NOMO-1 (cell line): Measurements from ENCODE around the gene SPAG16.

Experiments
- DNase-seq, 2 experiments: peaks; one replicate each; lab custom pipeline; 2025; ENCODE audit not compliant: unreplicated experiment in 2 of 2; lab: John Stamatoyannopoulos, UW

Gene SPAG16

DNA sequence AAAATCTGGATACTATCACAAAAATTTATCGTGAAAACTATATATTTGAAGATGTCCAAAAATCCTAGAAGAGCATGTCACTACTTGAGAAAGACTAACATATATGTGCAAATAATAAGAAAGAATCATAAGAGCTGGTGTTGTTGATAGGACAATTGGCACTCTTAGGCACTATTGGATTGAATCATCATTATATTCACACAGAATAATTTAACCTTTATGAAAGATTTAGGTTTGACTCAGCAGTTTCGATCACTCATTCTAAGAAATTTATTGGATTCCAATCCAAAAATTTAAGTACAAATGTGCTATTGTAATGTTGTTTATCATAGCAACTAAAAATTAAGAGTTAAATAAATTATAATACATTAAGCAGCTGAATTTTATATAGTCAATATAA lies 503.6 kb downstream of the SPAG16 start:
- DNase-seq = no peak

DNA sequence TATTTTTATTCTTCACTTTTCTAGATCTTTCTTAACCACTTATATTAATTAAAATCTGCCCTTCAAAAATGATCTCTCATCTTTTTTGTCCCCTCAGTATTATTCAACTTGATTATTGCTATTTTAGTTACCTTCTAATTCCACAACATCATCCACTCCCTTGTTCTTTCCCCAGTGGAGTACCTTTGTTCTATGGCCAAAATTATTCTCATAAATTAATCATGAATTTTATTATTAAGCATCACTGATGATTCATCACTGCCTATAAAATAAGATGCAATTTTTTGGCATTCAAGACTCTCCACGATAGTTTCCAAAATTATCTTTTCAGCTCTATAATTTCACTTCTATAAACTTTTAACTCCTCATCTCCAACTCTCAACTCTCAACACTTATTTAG lies 505.7 kb downstream of the SPAG16 start:
- no peak for DNase-seq

DNA sequence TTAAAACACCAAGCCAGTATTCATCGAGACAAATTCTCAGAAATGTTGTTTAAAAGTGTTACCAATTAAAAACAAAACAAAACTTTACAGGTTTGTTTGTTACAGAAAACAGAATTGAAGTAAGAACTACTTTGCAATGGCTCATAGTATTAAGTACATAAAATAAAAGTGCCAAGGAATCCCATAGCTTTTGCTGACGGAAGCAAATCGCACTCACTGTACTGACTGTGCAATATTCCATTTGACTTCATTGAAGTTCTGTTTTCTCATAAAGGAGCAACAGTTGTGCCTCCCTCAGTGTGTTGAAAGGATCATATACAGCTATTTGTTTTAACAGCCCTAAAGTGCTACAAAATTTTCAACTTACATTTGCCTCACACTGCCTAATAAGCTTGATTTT lies 507.8 kb downstream of the SPAG16 start:
- DNase-seq = no peak

DNA sequence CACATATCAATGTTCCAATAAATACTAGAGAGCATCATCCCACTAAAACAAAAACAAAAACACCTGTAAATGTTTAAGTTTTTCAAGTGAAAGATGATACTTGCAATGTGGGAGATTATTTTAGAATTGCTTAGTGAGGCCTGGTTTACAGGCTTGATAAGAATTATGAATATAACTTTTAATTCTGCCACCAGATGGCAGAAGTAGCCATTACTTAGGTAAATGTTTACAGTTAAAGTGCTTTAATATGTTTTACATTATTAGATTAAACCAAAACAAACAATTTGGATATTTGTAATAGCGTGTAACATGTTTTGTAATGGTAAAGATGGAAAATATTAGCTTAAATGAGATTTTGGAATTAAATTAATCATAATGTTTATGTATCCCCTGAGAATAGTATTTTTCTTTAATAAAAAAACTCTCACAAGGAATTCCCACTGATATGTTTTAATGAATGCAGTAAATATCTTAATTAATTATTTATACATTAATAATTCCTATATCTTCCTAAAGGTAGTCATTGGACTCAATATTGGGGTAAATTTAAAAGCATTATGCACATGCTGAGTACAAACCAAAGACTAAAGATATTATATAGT lies 522.0 kb downstream of the SPAG16 start:
- DNase-seq = no peak

DNA sequence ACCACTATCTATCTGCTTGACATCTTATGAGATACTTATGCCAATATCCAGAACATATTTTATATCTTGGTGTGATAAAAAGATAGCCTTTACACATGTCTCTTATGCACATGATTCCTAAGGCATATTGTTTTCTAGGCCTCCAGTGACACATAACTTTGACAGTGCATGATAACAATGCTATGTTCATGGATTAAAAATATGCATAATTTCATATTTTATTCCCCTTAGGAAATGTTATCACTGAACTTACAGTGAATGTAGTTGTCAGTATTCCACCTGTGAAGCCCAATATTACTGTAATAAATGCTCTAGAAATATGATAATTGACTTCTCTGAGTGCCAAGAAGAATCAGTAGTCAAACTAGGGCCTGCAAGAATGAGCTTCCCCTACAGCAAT lies 532.3 kb downstream of the SPAG16 start:
- DNase-seq = no peak

DNA sequence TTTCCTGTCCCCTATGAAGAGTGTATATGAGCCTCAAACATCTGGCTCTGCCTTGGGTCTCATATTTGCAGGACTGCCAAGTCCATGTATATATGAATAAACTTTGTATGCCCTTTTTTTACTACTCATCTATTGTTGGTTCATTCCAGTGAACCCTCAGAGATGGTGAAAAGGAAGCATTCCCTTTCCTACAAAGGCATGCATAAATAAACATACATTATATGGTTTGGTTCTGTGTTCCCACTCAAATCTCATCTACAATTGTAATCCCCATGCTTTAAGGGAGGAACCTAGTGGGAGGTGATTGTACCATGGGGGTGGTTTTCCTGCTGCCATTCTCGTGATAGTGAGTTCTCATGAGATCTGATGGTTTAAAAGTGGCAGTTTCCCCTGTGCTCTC lies 534.2 kb downstream of the SPAG16 start:
- no peak for DNase-seq

DNA sequence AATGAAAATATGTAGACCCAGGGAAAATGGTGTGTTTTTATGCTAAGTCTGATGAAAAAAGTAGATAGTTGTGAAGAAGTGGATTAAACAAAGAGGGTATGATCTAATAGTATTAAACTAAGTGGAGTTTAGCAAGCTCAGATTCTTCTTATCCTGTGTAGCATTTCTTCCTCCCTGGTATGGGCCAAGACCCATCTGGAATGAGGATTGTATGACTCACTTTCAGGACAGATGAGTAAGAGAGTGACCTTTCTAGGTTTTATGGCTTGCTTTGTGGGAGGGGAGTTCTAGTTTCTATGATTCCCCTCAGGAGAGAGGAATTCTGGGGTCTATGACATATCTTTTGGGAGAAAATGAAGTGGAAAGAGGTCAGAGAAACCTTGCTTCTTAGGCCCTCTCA lies 550.1 kb downstream of the SPAG16 start:
- DNase-seq = no peak

DNA sequence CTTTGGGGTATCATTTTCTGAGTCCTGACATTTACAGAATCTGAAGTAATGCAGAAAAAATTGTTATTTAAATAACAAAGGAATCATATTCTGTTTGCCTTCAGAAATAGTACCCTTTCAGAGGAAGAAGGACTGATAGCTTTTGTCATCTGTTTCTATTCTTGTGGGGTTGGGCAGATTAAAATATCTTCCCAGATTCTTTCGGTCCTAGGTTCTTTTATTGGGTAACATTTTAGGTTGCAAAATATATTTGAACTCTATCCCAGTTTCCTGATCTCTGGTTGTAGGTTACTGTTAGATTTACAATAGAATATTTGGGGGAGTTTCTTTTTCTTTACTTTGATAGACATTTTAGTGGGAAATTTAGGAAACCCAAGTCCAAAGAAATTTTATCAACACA lies 550.5 kb downstream of the SPAG16 start:
- DNase-seq = no peak

DNA sequence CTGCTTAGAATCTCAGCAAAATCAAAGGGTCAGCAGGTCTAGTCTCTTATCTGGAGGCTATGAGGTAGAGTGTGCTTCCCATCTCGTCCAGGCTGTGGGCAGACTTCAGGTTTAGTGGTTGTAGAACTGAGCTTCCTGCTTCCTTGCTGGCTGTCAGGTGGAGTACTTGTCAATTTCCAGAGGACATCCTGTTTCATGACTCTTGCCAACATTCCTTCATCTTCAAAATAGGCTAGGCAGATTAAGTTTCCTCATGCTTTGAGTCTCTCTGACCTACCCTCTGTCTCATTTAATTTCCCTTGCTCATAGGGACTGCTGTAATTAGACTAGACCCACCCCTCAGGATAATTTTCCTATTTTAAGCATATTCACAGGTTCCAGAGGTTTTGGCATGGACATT lies 562.6 kb downstream of the SPAG16 start:
- DNase-seq = no peak

DNA sequence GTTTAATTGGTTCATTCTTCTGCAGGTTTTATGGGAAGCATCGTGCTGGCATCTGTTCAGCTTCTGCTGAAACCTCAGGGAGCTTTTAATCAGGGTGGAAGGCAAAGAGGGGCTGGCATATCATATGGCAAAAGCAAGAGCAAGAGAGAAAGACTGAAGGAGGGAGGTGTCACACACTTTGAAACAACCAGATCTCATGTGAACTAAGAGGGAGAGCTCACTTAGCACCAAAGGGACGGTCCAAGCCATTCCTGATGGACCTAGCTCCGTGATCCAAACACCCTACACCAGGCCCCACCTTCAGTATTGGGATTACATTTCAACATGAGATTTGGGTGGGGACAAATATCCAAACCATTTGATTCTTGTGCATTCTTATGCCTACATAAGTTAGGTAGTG lies 563.1 kb downstream of the SPAG16 start:
- no peak for DNase-seq

DNA sequence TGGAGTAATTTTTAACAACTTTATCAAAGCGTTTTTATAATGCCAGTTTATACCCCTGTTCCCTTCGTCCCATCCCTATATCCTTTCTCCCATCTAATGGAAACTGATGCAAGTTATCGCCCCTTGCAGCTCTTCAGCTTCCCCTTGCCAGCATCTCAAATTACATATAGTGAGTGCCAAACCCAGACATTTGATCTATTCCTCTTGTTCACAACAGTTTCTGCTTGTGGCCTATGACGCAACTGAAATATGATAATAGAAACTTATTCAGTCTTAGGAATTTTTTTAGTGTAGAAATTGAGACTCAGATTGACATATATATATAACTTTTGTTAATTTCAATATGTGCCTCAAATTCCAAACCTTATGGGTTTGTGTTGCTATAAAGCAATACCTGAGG lies 564.4 kb downstream of the SPAG16 start:
- no peak for DNase-seq

DNA sequence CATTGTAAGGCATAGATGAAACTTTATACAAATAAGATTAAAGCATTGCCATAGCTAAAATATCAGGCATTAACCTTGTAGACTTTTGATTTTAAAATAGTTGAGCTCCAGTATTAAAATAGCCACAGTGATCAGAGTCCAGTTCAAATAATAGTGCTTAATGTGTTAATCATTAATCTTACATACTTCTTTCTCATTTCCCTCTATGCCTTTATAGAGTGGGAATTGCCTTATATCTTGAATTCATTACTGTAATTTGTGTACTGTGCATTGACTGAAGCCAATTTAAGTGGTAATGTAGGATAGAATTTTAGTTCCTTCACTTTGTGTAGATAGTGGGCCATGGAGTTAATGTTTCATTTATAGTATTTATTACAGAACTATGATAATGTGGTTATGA lies 577.4 kb downstream of the SPAG16 start:
- DNase-seq = no peak

DNA sequence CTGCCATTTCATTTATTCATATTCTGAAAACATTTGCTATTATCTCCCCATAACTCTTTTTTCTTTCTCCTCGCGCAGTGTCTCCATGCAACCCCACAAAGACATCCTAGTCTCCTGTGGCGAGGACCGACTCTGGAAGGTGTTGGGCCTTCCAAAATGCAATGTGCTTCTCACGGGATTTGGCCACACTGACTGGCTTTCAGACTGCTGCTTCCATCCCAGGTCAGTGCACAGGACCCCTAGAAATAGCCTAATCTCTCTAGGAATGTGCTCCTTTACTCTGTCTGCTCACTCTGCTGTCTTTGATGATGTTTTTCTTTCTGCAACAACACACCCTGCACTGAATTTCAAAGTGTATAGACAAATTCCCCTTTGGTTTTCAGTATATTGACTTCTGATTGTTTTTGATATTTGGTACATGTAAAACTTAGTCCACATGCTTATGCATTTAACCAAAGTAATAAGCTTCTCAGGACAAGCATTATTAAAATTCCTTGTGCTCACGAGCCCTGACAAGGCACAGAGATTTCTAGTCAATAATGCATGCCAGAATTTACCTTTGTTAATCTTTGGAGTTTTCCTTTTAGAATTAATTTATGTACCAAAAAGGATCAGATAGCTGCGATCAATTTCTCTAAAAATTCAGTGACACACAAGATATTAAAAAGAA lies 578.3 kb downstream of the SPAG16 start:
- DNase-seq = no peak

DNA sequence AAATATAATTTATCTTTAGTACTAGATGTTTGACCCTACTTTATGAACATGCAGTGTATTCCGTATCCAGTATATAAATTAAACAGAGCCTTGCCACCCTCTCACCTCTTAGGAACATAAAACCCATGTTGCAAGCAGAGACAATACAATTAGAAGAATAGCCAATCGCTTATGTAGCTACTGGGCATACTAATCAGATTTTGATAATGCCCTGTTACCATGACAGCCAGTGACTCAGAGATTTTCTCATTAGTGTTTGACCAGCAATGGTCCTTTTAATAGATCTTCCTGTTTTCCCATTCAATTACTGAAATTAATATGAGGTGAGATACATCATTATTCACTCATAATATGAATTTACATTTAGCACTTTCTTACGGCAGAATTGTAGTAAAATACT lies 579.3 kb downstream of the SPAG16 start:
- no peak for DNase-seq

DNA sequence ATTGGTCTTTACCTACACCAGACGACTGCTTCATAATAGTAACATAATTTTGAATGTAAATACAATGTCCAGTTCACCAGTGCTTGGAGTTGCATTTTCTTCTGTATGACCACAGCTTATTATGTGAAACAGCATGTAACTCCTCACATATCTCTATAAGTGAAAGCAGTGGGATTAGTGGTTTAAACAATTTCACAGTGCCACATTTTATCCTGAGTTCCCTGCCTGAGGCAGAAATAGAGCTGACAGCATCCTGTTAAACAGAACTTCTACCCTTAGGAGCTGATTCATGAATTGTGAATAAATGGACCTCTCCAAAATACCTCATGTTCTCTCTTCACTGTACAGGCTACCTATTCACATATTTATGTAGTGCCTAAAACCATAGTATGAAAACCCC lies 584.3 kb downstream of the SPAG16 start:
- no peak for DNase-seq

DNA sequence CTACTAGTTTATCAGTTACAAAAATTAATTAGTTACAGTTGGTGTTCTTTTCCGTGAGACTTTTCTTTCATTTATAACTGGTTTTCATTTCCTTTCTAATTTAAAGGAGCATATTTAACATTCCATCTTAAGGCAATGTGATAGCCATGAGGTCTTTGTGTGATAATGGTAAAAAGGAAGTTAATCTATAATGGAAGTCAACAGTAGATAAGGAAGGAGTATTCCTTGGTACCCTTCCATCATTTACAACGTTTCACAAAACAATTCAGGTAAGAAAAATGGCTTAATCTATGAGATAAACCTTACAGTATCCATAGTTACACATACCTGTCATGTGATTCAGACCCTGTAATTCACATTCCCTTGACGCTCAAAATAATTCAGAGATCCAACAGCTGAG lies 601.2 kb downstream of the SPAG16 start:
- DNase-seq = no peak

DNA sequence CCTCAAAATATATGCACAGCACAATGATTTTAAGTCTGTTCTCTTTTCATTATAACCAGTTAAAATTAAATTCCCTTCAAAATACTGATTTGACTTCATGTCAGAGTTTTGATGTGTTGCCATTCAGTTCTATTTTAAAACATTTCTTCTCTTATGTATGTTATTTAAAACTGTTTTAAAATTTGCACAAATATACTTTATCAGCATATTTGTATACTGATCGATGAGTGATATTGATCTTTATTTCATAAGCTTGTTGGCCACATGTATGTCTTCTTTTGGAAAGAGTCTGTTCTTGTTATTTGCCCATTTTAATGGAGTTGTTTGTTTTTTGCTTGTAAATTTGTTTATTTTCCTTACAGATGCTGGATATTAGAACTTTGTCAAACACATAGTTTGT lies 630.2 kb downstream of the SPAG16 start:
- no peak for DNase-seq

DNA sequence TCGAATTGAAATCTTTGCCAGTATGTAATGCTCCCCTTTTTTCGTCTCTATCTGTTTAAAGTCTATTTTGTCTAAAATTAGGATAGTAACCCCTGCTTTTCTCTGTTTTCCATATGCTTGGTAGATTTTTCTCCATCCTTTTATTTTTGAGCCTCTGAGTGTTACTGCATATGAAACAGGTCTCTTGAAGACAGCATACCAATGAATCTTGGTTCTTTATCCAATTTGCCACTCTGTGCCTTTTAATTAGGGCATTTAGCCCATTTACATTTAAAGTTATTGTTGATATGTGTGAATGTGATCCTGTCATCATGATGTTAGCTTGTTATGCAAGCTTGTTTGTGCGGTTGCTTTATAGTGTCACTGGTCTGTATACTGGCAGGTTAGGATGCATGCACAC lies 635.8 kb downstream of the SPAG16 start:
- DNase-seq = no peak

DNA sequence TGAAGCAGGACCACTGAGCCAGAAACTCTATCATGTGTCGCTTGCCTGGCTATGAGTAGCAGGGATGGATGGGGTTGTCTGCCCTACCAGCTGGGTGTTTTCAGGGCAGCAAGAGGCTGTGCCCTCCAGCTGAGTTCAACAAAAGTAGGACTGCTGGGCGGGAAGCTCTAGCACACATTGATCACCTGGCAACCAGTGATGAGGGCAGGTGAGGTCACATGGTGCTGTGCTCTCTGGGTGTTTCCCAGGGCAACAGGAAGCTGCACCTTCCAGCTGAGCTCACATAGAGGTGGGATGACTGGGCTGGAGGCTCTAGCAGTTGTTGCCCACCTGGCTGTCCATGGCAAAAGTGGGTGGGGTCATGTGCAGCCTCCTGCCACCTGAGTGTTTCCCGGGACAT lies 639.3 kb downstream of the SPAG16 start:
- DNase-seq = no peak

DNA sequence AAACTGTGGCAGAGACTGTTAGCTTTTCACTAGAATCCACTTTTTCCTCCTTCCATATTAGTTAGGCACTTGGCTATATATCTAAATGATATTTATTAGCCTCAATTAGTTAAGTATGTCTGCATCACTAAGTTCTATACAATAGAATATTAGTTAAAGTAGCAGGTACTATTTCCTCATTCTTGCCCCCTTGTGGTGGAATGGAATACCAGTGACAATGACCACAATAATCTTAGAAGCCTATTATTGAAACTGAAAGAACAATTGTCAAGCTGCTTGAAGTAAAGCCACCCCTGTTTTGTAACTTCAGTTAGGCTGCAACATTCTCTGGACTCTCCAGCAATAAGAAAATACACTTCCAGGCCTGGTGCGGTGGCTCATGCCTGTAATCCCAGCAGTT lies 650.3 kb downstream of the SPAG16 start:
- DNase-seq = peak in 1 of 2 experiments; percentile 44

DNA sequence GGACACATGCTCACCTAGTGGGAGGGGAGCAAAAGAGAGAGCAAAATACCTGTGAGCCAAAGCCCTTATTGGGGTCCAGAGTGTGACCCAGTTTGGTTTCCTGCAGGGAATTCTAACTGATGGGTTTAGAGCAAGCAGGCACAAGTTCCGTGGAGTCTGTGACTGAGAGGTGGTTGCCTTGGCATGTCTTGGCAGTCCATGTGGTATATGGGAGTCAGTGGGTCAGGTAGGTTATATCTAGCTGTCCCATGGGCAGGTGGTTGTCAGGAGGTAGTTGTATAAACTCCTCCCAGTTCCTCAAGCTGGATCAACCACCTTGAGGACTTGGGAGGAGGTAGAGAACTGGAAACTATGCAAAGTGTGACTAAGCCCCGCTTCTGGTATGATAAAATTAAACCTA lies 673.8 kb downstream of the SPAG16 start:
- DNase-seq = no peak

DNA sequence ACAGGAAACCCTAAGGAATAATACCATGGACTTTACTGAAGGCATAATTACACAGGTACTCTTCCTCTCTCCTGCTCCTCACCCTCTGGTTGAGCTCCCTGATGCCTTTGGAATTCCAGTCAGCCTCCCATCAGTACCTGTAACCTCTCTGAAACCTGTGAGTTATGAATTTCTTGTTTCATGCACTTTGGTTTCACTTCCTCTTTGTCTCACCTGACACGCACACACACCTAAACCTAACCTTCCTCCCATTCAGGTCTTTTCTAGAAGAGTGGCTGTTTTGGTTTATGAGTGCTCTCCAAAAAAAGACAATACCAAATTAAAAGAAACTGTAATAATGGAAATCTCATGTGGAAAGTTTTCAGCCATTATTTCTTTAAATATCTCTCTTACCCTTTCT lies 675.3 kb downstream of the SPAG16 start:
- DNase-seq = no peak

DNA sequence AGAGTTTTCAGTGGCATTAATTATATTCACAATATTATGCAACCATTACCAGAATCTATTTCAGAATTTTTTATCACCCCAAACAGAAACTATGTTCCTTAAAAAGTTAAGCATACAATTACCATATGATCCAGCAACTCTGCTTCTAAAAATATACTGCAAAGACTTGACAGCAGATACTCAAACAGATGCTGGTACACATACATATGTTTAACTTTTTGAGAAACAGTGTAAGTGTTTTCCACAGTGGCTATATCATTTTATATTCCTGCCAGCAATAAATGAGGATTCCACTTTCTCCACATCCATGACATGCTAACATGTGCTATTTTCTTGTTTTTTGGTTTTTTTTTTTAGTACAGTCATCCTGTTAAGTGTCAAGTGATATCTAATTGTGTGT lies 687.3 kb downstream of the SPAG16 start:
- DNase-seq = no peak
